ENCODE results near the gene DISC1. TPM values are rescaled to one million over a fixed set of nuclear protein-coding genes. Genes with fewer than 3 reads are reported as not detected.

Gene DISC1
- total and polyA plus RNA-seq, 2 of the 13 experiments (the other 11 are each of a cell fraction or from before 2014, with no cell fraction given) = 4.2 to 4.6 TPM

- H3K9ac ChIP-seq (ENCODE audit: insufficient read depth, low read depth, low read length) = no peak overlapping the region
- no peaks in the 10 kb centered on the region for H3K9me3 ChIP-seq (ENCODE audit: low read length)
- in situ Hi-C loops (cut with HindIII; ENCODE audit: extremely low pct_ligation_motif_present, low pct_unique_long_range_greater_than_20kb) = loop anchor here (25.0 kb wide), 2 partner anchors 1100 to 1375 kb away; partner anchors contain the start of gene NTPCR
- no peak overlapping the region for H3K4me3 ChIP-seq (replicated peaks in 1 of 3; ENCODE audit: insufficient read depth in 1 of 3, low read depth in 2 of 3, low read length in 3 of 3)
- CTCF ChIA-PET (ENCODE audit: low intra/inter-chr PET ratio, low total read pairs) = no interaction called here
- no peaks in the 10 kb centered on the region for H3K4me1 ChIP-seq (ENCODE audit: insufficient read depth, low read length)
- no peaks in the 10 kb centered on the region for H4K20me1 ChIP-seq (ENCODE audit: insufficient read depth, low read length)
- ATAC-seq (no peak), DNase-seq (ENCODE audit: low spot score) (no peak), FAIRE-seq (no peak)
- BruUV-seq (replicated peaks) = no TSS peak
- WGBS (ENCODE audit: low lambda C conversion rate) = 78% methylated on average over 7 of the region's 7 CpGs
- H3K79me2 ChIP-seq (ENCODE audit: insufficient read depth, low read length) = no peaks in the 10 kb centered on the region
- no peaks in the 10 kb centered on the region; a peak in 1 of 5 replicates for H3K27me3 ChIP-seq (ENCODE audit: control insufficient read depth in 1 of 2, insufficient read depth in 2 of 2, low read length in 2 of 2)
- intact Hi-C loops (cut with micrococcal nuclease; ENCODE audit: unreplicated experiment) = loop anchor here (10.0 kb wide), 2 partner anchors 123 to 773 kb away; partner anchors contain the start of gene SIPA1L2
- H3K27ac ChIP-seq (ENCODE audit: extremely low read length, insufficient read depth, low read length) = no peak overlapping the region
- no peak overlapping the region for H3K4me2 ChIP-seq (ENCODE audit: low read depth, low read length)
- H2AFZ ChIP-seq (ENCODE audit: low read length) = no peak overlapping the region
- no peaks in the 10 kb centered on the region for H3K36me3 ChIP-seq (replicated peaks in 1 of 2; ENCODE audit: control insufficient read depth in 1 of 2, insufficient read depth in 2 of 2, low read length in 2 of 2)
- POLR2A ChIA-PET = no interaction called here
- TF ChIP-seq KDM5B (CRISPR knock-in tag; IDR thresholded peaks at IDR 0.05; ENCODE audit: borderline replicate concordance) (no peak), THAP9 (CRISPR knock-in tag; IDR thresholded peaks at IDR 0.05; ENCODE audit: borderline replicate concordance) (no peak), REL (CRISPR knock-in tag; conservative IDR thresholded peaks at IDR 0.05) (no peak), ZNF274 (CRISPR knock-in tag; IDR thresholded peaks at IDR 0.05) (no peak), MZF1 (CRISPR knock-in tag; IDR thresholded peaks at IDR 0.05; ENCODE audit: borderline replicate concordance) (no peak), NFIB (CRISPR knock-in tag; IDR thresholded peaks at IDR 0.05; ENCODE audit: borderline replicate concordance) (no peak), HBP1 (CRISPR knock-in tag; IDR thresholded peaks at IDR 0.05; ENCODE audit: low read depth) (no peak), ZNF609 (CRISPR knock-in tag; IDR thresholded peaks at IDR 0.05; ENCODE audit: borderline replicate concordance) (no peak), ZNF770 (CRISPR knock-in tag; IDR thresholded peaks at IDR 0.05) (no peak), ARNT (IDR thresholded peaks at IDR 0.05) (no peak), ZNF746 (CRISPR knock-in tag; IDR thresholded peaks at IDR 0.05) (no peak)
Observed at GRCh38 chr1:231861541-231862481, 235.2 kb downstream of the DISC1 start.
